HG02870 (cell line): Measurements from ENCODE around the gene GRAP.
A peak's percentile ranks its signal among the peaks of the same experiment; 100 is the strongest.

Source experiments
- ATAC-seq: cut with Tn5 transposase; IDR thresholded peaks from one replicate; pipeline ENCODE4 v1.9.1; 2021; ENCODE audit warnings: mild to moderate bottlenecking, moderate library complexity; ENCODE audit not compliant: unreplicated experiment

Gene GRAP

GRCh38 chr17:19004421-19005136 is 42.2 kb downstream of the GRAP start, which contains the start of gene FAM83G:
TSS of gene FAM83G (minus strand) at chr17:19004764. CDS start at chr17:19004041, 723 bp downstream.
- peak; percentile 64 for ATAC-seq

- no peak for ATAC-seq
Measured at GRCh38 chr17:19003543-19004420, 43.0 kb downstream of the GRAP start.

DNA sequence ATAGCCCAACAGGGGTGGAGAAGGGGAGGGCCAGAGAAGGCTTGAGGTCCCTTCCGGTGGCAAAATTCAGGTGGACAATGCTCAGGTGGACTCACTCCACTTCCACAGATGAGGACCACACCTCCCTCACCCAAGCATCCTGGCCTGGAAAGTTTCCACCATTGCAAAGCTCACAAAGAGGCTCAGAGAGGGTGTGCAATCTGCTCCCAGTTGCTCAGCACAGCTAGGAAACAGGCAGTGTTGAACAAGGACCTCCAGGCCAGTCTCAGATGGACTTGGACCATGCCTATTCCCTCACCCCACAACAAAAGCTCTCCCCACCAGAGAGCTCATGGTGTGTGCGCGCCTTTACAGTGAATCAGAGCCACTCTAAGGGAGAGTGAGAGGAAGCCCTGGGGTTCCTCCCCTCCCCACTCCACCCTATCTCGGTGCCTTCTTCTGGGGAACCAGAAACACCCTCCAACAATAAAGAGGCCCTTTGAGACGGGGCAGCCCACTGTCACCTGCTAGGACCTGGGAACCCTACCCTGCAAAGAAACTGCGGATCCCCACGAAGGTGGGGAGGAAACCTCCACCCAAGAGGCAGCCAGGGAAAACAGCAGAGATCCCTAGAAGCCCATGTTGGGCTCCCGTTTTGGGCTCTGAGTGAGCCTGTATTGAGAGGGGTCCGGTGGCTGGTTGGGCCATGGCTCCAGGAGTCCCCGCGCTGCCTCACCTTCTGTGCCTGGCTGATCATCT is 43.8 kb downstream of the GRAP start:
- ATAC-seq = no peak

- ATAC-seq = no peak
Measured at GRCh38 chr17:19001907-19002590, 44.7 kb downstream of the GRAP start.

GRCh38 chr17:19000531-19001325 is 46.0 kb downstream of the GRAP start:
- ATAC-seq = no peak

- ATAC-seq = no peak
Measured at GRCh38 chr17:18999911-19000310, 46.8 kb downstream of the GRAP start.

GRCh38 chr17:18999394-18999793 is 47.4 kb downstream of the GRAP start:
- ATAC-seq = no peak

DNA sequence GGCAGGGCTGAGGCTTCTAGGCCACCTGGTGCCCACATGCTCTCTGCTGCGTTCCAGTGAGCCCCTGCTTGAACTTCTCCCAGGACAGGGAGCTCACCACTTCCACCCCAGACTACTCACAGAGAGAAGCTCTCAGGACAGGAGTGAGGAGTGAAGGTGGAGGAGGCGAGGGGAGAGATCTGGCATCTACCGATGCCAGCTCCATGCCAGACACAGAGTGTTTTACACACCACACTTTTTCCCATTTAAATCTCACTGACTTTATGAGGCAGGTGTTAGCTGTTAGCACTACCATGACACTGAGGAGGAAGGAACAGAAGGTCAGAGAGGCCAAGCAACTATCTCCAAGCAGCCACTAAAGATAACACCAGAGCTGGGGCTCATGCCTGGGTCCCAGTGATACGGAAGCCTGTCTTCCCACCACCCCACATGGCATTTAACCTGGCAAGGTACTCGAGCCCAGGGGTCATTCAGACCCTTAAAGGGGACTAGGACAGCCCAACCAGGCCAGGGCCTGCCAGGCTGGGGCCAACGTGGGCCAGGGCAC is 49.0 kb downstream of the GRAP start:
- no peak for ATAC-seq

- no peak for ATAC-seq
Measured at GRCh38 chr17:18996458-18996857, 50.3 kb downstream of the GRAP start.

DNA sequence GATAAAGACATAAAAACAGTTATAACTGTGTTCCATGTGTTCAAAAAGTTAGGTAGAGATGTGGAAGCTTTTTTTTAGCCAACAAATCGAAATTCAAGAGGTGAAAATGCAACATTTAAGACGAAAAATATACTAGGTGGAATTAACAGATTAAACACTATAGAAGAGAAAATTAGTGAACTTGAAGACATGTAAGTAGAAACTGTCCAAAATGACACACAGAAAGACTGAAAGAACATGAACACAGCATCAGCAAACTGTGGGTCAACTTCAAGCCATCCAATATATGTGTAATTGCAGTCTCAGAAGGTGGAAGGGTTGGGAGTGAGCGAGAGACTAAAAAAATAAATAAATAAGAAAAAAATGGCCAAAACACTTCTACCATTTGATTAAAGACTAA is 51.5 kb downstream of the GRAP start:
- ATAC-seq = no peak

GRCh38 chr17:18994631-18995030 is 52.1 kb downstream of the GRAP start:
- no peak for ATAC-seq

DNA sequence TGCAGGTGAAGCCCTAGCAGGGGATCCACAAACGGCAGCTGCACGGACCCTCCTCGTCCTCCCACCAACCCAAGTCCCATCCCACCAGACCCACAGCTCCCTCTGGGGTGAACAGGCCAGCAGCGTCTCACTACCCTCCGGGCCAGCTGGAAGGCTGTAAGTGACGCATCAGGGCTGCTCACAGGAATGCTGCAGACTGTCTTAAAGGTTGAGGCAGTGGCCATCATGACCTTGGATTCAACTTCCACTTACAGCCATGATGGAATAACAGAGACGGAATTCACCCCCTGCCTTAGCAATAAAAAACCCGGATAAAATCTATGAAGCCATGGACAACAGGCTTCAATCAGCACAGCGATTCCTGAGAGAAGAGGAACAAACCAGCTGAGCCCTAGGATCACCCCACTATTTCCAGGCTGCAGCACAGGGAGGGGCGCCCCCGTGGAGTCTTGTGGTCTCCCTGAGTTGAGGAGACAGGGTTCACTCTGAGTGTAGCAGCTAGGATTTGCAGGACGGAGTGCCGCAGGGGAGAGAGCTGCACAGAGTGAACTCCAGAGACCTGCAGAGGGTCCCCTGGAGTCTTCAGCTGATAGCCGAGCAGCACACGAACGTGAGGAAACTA is 52.7 kb downstream of the GRAP start:
- no peak for ATAC-seq

DNA sequence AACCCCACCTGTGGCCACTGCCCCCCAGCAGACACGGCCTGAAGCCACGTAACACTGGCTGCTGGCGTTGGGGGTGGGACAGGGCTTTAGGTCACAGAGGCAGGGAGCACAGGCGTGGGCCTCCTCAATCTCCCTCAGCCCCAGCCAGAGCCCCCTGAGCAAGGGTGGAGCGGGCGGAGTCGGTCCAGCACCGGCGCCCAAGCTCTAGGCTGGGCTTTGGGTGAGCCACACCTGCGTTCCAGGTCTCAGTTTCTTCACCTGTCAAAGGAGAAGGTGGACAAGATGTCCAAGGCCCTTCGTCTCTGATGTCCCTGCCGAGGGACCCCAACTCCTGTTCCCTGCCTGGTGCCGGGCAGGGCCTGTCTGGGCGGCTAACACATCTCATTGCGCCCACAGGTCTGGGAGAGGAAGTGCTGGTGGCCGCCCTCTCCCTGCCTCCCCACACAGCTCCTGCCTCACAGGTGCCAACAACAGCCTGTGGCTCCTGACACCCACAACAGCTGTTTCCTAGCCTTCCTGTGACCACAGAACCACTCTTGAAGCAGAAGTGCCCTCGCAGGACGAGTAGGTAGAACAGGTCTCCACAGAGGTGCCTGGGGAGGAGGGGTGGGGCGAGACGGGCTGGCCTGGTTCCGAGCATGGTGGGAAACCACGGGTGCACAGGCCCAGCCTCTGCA is 54.2 kb downstream of the GRAP start:
- no peak for ATAC-seq

GRCh38 chr17:18991531-18992315 is 55.0 kb downstream of the GRAP start:
- no peak for ATAC-seq

- no peak for ATAC-seq
Measured at GRCh38 chr17:18990331-18990730, 56.4 kb downstream of the GRAP start.

DNA sequence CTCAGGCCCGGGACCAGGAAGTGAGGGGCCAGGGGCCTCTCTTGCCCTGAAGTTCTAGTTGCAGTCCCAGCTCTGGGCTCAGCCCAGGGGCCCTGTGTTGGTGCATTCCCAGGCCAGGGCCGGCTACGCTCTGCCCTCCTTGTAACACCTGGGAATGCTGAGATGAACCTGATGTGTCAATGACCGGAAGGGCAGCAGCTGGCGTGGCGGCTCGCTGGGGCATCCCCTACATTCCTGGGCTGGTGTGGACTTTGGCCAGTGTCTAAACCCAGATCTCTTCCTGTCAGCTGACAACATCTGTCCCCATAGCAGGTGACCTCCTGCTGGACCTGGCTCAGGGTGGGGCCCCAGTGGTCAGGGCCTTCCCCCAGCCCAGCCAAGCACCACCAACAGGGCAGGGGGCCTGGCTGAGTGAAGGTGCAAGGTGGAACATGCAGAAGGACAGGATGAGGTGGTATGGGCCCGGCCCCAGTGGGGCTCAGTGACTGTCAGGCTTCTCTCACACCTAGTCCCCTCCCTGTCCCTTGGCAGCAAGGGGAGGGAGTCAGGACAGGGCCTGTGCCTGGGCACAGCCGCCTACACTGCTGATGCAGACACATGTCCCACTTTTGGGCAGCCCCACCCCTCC is 58.1 kb downstream of the GRAP start:
- no peak for ATAC-seq

DNA sequence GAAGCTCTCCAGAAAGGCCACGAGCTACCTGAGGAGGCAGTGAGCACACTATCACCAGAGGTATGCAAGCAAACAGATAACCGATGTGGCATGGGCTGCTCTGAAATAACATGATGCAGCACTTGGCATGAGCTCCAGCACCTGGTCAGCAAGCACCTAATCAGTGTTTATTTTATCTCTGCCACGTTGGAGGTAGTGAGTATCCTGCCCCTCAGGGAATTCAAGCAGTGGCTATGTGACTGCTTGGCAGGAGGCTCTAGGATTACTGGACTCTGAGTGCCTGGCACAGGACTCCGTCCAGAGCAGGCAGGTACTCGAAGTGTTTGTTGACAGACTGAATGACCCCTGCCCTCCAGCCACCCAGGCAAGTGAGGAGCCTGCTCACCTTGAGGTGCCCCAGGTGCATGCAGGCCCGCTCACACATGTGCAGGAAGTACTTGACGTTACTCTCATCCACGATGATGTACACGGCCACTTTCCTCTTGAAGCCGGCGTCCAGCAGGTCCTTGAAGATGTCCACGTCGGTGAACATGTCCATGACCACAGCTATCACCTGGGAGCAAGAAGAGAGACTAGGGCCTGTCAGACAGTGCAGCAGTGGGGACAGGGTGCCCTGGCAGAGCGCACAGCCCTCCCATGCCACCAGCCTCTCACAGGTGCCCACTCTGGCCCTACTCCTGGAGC is 58.8 kb downstream of the GRAP start:
- no peak for ATAC-seq
